Psoas muscle (tissue), 8 donors: ENCODE results near the gene DPH1. TPM values are rescaled to one million over a fixed set of nuclear protein-coding genes. Genes with fewer than 3 reads are reported as not detected.
A peak's percentile ranks its signal among the peaks of the same experiment; 100 is the strongest.

Experiments
- ATAC-seq, 4 donors: fragments of 200-7000 bp; cut with Tn5 transposase; one replicate each; pipeline ENCODE4 v1.9.1; 2020; ENCODE audit warnings: moderate library complexity in 3 of 4, mild to moderate bottlenecking in 2 of 4
- DNase-seq, 2 donors: peaks; one replicate each; pipeline ENCODE4 v3.0.0-alpha.2; 2020
- H3K27ac ChIP-seq: fragments of 200-600 bp; one replicate; pipeline ENCODE4 v1.8.0; 2022
- H3K27me3 ChIP-seq, 3 donors: fragments of 200-600 bp in 1 of 3; one replicate each; pipeline versions ENCODE4 v1.6.1 to v1.8.0; 2013 to 2022; ENCODE audit warnings: low read length in 2 of 3, mild to moderate bottlenecking in 2 of 3, moderate library complexity in 1 of 3; ENCODE audit not compliant: insufficient read depth in 3 of 3
- H3K36me3 ChIP-seq, 2 donors: fragments of 200-600 bp in 1 of 2; one replicate each; pipeline versions ENCODE4 v1.6.1 to v1.8.0; 2013 to 2022; ENCODE audit warnings: low read depth in 1 of 2, mild to moderate bottlenecking in 1 of 2, moderate library complexity in 1 of 2; ENCODE audit not compliant: insufficient read depth in 1 of 2
- H3K4me1 ChIP-seq: fragments of 200-600 bp; one replicate; pipeline ENCODE4 v1.8.0; 2022
- H3K4me3 ChIP-seq: fragments of 200-600 bp; one replicate; pipeline ENCODE4 v1.8.0; 2022; ENCODE audit warnings: mild to moderate bottlenecking
- H3K9me3 ChIP-seq: fragments of 200-600 bp; one replicate; pipeline ENCODE4 v1.8.0; 2022
- CTCF ChIP-seq: fragments of 200-600 bp; IDR thresholded peaks from one replicate; pipeline ENCODE4 v1.8.0; 2022; ENCODE audit warnings: antibody characterized with exemption
- WGBS, 3 donors: extraction: QIAGEN DNeasy Blood & Tissue Kit; methylation state at CpG; one replicate each; pipeline versions ENCODE4 v1.1.6 to v1.1.7; 2013; 5-methylcytosine and 5-hydroxymethylcytosine counted together
- intact Hi-C, 2 donors: fragments of 100-400 bp; cut with DNase I; formaldehyde crosslinking; loops; one replicate each; pipeline versions ENCODE4 v1.11.0 to v1.14.2; 2022
- polyA plus RNA-seq, 3 donors: library from polyadenylated mRNA; stranded (reverse); fragments of 200-250 nt; gene quantifications; one replicate each; pipeline ENCODE4 v1.2.3, GENCODE V29; 2013
- total RNA-seq, 4 donors: library from RNA; stranded (reverse); fragmentation: NEBNext Ultra II Directional in 2 of 4; extraction: Animal tissue kit (Norgen Biotek cat#: 25700) in 2 of 4; gene quantifications; one replicate each; pipeline versions ENCODE4 v1.2.1 to v1.2.4, GENCODE V29; 2021 to 2023
- donor health status: healthy with polysubstance abuse.
- donor health status: DM: no; HTN: no; CAD: no; lungs with moderate emphysema.
- donor health status: Bipolar disorder and iron deficiency.
- donor health status: healthy.
- donor health status: DM: yes; HTN: yes; CAD: no.
- donor health status: DM: no; HTN: no; CAD: no.
- donor health status: DM: no; HTN: no; CAD: no.
- donor health status: DM: yes; HTN: yes; CAD: no.

Gene DPH1
- total and polyA plus RNA-seq, 7 donors = 13.5 to 73.4 (median 40.6) TPM

GRCh38 chr17:2064520-2064971 is 34.6 kb downstream of the DPH1 start:
- no peak overlapping the region for H3K4me3 ChIP-seq
- 57 to 81% (median 70%) methylated on average over 6 of the region's 6 CpGs for WGBS, 3 donors
- no peaks in the 10 kb centered on the region for H3K4me1 ChIP-seq
- no peaks in the 10 kb centered on the region for H3K9me3 ChIP-seq
- DNase-seq = peak in 1 of 2 donors; percentile 30
- no peak for TF ChIP-seq CTCF
- ATAC-seq = peak in 3 of 4 donors; percentile 2 to 5 (median 2)
- peaks cover 0 to 63% of the 10 kb centered on the region in 2 donors for H3K36me3 ChIP-seq
- no peaks in the 10 kb centered on the region for H3K27me3 ChIP-seq
- peak overlapping the region; percentile 62 for H3K27ac ChIP-seq
- intact Hi-C loops = no loop called here

GRCh38 chr17:2064980-2065785 is 35.2 kb downstream of the DPH1 start:
- WGBS, 3 donors = 77 to 80% (median 79%) methylated on average over 24 of the region's 24 CpGs
- Histone ChIP-seq H3K9me3 (no peaks in the 10 kb centered on the region), H3K4me3 (no peak overlapping the region), H3K4me1 (no peaks in the 10 kb centered on the region), H3K36me3 (peaks cover 0 to 56% of the 10 kb centered on the region in 2 donors), H3K27me3 (no peaks in the 10 kb centered on the region), H3K27ac (peak overlapping the region; percentile 62)
- peak; percentile 20 to 32 (median 28) for ATAC-seq
- peak; percentile 64 to 83 for DNase-seq
- no peak for TF ChIP-seq CTCF
- intact Hi-C loops = no loop called here

DNA sequence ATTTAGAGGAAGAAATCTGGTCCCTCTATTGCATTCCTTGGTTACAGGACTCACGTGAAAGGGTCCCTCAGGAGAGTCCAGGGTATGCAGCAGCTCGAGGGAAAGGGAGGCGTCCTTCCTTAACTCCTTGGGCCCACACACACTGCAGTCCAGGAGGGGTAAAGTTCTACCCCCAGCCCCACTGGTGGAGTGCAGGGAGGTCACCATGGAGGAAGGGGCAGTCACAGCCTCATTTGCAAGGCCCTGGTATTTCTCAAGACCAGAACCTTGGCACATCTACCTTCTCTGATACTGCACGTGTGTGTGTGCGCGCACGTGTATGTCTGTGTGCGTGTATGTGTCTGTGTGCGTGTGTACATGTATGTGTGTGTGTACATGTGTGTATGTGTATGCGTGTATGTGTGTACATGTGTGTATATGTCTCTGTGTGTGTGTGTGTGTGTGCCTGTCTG is 36.0 kb downstream of the DPH1 start:
- DNase-seq (no peak), ATAC-seq (peak in 1 of 4 donors; percentile 6)
- H3K9me3 ChIP-seq = no peaks in the 10 kb centered on the region
- peaks cover 0 to 54% of the 10 kb centered on the region in 2 donors for H3K36me3 ChIP-seq
- H3K4me1 ChIP-seq = no peaks in the 10 kb centered on the region
- H3K27me3 ChIP-seq = no peaks in the 10 kb centered on the region
- H3K27ac ChIP-seq = peak overlapping the region; percentile 62
- intact Hi-C loops = no loop called here
- 72 to 81% (median 77%) methylated on average over 10 of the region's 10 CpGs for WGBS, 3 donors
- TF ChIP-seq CTCF = no peak
- H3K4me3 ChIP-seq = no peak overlapping the region

GRCh38 chr17:2067048-2067561 is 37.2 kb downstream of the DPH1 start:
- intact Hi-C loops = no loop called here
- no peak for TF ChIP-seq CTCF
- H3K27ac ChIP-seq = peak overlapping the region; percentile 75
- peaks cover 0 to 54% of the 10 kb centered on the region in 2 donors for H3K36me3 ChIP-seq
- ATAC-seq (no peak), DNase-seq (no peak)
- H3K4me1 ChIP-seq = no peaks in the 10 kb centered on the region
- H3K4me3 ChIP-seq = no peak overlapping the region
- H3K27me3 ChIP-seq = no peaks in the 10 kb centered on the region
- H3K9me3 ChIP-seq = no peaks in the 10 kb centered on the region
- WGBS, 3 donors = 59 to 62% (median 62%) methylated on average over 14 of the region's 14 CpGs
